IPS-11a (cell line): Measurements from ENCODE around the gene CAP1.
"Not testable (repeated sequence)": the region's sequence is repeated elsewhere in the genome, so short reads cannot be mapped to it uniquely, and the experiment has no call there.

Experiments used
- H3K4me3 ChIP-seq: one replicate; pipeline ENCODE4 v1.5.1; 2013; ENCODE audit warnings: low read depth, low read length, control low read depth

CAP1 gene

DNA sequence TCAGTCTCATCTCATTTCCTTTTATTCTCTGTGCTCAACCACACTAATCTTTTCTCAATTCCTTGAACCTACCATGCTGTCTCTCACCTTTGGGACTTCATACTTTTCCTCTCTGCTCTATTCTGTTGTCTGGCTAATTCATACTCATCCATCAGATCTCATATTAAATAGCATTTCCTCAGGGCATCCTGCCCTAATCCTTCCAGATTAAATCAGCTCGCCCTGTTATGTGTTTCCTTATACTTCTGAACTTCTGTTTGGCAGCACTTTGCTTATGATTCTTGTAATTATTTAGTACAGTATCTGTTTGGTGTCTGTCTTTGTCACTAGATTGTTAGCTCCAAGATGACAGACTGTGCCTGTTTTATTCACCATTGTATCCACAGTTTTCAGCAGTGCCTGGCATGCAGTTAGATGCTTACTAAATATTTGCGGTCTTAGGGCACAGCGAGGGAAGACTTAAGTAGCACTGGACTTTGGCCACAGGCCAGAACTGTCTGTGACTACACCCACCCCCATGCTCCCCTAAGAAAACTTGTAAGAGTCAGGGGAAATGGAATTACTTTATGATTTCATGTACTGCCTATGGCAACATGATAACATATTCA is 9.9 kb upstream of the CAP1 start:
- H3K4me3 ChIP-seq, result no peak overlapping the region

DNA sequence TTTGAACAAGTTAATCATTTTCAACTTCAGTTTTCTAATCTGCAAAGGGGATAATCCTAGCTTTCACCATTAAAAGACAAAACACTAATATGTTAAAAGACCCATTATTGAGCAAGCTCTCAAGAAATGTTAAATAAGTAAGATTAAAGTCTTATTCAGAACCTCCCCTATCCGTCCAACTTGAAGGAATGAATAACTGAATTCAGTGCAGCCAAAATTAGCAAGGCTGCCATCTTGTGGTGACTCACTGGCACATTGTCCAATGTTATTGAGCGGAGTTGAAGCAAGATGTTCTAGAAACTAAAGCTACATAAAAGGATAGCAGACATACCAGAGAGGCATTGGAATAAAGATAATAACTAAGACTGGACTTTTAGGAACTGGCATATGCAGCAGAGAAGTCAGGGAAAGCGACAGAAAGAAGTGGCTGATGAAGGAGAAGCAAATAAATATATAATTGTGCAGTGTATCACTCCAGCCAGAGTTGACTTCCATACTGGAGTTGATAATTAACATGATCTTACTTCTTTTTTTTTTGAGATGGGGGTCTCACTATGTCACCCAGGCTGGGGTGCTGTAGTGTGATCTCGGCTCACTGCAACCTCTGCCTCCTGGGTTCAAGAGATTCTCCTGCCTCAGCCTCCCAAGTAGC is 8.2 kb upstream of the CAP1 start:
- H3K4me3 ChIP-seq, result no peak overlapping the region

DNA sequence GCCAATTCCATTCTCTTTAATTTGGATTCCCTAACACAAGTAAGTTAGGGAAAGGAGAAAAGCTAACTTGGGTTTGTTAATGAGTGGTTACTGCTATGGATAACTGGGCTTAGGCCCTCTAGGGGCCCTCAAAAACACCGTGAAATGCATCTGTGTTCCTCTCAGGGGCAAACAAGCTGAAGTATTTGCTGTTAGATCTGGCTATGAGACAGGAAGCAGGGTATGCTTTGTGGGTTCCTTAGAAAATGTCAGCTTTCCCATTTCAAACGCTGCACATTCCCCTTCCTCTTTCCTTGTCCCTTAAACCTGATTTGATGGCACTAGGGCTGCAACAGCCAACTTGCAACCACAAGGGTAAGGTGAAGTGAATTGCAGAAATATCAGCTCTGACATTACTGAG is 5.7 kb upstream of the CAP1 start:
- no peak overlapping the region for H3K4me3 ChIP-seq

DNA sequence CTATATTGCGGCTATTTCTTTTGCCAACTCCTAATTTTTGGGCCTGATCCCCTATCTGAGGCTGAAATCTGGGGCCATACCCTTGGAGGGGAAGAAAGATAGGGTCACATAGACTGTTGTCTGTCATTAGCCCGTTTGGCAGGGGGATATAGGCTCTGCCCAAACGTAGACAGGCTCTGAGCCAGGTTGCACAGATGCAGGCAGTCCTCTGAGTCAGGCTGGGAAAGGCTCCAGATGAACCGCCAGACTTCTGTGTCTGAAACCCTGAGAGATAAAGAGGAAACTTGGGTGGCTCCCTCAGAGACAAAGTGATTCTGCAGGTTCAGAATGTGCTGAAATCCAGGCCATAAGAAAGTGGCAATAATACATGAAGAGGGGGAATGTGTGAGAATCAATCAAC is 4.0 kb upstream of the CAP1 start:
- no peak overlapping the region for H3K4me3 ChIP-seq

DNA sequence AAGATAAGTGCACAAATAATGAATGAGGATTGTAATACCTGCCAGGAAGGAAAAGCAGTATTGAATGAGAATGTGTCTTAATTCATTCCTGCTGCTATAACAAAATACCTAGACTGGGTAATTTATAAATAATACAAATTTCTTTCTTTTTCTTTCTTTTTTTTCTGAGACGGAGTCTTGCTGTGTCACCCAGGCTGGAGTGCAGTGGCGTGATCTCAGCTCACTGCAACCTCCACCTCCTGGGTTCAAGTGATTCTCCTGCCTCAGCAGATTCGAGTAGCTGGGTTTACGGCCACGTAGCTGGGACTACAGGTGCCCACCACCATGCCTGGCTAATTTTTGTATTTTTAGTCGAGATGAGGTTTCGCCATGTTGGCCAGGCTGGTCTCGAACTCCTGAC is 3.3 kb upstream of the CAP1 start:
- H3K4me3 ChIP-seq, result not testable (repeated sequence)

DNA sequence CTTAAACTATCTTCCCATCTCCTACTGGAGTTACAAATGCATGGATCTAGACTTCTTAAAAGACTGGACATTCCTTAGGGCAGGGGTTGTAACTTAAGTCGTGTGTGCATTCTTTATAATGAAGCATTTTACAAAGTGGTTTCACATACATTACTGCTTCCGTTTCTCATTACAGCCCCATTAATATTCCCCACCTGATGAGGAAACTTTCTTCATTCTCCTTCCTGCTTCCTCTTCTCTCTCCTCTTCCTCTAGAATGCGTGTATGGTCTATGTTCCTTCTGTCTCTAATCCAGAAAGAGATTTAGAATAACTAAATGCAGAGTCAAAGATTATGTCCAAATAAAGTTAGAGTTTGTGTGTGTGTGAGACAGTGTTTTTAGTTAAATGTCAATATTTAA is 1.8 kb upstream of the CAP1 start:
- no peak overlapping the region for H3K4me3 ChIP-seq

DNA sequence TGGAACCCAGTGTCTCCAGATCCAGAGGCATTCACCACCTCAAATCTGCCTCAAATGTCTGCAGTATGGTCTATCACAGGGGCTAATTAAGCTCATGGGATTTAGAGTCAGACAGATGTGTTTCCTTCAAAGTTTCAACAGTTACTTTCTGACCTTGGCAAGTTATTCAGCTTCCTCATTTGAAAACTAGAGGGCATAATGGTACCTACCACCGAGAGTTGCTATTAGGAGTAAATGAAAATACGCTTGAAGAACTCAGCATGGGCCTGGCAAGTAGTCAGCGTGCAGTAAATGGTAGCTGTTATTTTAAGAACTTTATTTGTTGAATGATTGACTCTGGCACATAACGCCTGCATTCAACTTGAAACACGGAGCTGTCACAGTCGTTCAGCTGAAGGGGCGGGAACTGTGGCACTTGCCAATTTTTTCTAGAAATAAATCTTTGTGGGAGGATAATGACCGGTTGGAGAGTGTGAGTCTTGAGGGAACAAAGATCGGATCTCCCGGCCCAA is 1.2 kb upstream of the CAP1 start:
- peak overlapping the region; percentile 93 for H3K4me3 ChIP-seq

DNA sequence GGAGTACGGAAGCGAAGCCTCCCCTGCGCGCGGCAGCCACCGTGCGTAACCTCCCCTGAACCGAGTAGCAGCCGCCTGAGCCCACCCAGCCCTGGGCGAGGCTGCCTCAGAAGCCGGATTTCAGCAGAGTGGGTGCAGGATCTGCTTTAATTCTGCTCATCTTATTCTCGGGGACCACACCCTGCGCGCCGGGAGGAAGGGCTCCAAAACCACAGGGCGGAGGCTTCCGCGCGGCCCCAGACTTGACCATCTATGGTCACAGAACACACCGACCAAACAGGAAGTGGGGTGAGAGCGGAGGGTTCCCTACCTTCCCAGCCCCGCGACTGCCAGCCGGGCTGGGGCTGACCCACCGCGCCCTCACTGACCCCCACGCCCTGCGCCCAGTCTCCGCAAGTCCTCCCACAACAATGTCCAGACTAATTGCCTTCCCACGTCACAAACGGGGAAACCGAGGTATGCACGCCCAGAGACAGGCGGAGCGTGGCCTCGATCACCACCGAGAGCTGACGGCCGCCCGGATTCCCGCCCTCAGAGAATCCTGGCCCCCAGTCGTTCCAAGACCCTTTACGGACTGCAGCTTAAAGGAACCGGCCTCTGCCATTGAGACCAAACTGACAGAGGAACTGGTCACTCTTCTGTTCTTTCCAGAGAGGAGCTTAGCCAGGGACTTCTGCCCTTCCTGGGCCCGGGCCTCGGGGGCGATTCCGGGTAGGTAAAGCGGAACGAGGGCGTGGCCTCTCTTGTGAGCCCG is 595 bp upstream of the CAP1 start:
- H3K4me3 ChIP-seq, result peak overlapping the region; percentile 93

DNA sequence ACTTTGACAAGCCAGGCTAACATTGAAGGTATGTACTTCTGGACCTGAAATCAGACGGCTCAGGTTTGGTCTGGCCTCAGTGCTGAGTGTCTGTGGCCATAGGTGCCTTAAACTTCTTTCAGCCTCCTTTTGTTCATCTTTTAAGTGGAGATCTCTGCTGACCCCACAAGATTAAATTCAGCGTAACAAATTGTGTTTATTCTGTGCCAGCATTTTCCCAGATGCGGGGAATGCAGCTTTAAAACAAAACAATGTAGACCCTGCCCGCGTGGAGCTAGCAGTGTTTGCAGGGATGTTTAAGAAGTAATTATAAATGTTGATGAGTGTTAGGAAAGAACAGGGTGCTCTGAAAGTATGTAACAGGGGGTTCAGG is 923 bp downstream of the CAP1 start:
- H3K4me3 ChIP-seq, result peak overlapping the region; percentile 91

DNA sequence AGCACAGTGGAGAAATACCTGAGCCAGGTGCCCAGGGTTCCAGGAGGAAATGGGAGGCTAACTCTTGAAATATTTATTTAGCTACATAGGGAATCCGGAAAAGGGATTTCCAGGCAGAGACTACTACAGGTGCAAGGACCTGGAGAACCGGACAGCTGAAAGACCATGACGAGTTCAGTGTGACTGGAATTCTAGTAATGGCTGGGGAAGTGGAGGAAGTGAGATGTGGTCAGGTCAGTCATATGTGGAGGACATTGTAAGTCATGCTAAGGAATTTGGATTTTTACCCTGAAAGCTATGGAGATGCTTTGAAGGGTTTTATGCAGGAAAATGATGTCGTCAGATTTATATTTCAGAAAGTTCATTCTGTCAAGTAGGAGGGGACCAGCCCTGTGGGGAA is 1.8 kb downstream of the CAP1 start:
- no peak overlapping the region for H3K4me3 ChIP-seq

DNA sequence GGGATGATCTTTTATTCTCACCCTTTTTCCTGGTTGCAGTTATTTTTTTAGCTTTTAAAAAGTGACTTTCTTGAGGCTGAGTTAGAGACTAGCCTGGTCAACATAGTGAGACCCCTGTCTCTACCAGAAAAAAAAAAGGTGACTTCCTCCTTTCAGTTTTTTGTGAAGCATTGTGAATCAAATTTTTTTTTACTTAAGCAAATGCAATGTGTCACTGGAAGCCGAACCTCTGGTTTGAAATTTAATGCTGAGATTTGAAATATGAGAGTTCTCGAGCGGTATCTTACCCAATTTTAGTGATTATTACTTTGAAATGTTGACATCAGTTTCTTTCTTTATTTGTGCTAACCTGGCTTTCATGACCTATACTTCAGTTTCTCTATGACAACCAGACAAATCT is 3.6 kb downstream of the CAP1 start:
- H3K4me3 ChIP-seq, result no peak overlapping the region

DNA sequence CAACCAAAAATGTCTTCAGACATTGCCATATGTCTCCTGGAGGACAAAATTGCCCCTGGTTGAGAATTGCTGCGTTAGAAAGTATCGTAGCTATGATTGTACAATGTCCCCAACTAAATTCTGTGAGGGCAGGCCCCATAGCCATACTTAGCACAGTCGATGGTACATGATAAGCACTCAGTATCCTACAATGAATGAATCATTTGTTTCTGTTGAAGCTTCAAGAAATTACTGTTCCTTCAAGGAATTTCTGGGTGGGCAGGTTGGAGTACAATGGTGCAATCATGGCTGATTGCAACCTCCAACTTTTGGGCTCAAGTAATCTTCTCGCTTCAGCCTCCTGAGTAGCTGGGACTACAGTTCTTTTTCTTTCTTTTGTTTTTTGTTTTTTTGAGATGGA is 4.7 kb downstream of the CAP1 start:
- H3K4me3 ChIP-seq, result no peak overlapping the region

DNA sequence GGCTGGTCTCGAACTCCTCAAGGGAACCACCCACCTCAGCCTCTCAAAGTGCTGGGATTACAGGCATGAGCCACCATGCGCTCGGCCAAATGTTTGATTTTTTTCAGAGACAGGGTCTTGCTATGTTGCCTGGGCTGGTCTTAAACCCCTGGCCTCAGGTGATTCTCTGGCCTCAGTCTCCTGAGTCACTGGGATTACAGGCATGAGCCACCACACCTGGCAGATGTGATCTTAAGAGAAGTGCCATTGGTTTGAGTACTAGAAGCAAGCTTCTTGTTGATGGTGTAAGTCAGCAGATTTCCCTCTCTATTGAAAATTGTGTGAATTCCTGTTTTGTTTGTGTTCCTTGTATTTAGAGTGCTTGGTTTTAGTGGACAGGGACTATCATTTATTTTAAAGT is 5.2 kb downstream of the CAP1 start:
- H3K4me3 ChIP-seq, result no peak overlapping the region

DNA sequence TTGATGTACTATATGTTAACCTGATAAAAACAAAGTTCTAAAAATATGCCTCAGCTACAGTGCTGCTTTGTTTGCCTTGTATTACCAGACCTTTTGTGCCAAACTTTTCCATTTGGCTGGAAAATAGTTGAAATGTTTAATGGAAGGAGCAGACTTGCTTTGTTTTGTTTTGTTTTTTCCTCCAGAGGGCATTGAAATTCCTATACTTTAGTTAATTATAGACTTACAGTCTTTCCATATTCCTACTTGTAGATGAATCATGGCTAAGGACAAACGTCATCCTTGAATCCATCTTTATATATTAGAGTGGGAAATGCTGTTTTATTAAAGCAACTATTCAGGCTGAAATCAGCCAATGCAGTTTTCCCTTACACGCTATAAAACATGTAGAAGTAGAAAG is 6.7 kb downstream of the CAP1 start:
- H3K4me3 ChIP-seq, result no peak overlapping the region

DNA sequence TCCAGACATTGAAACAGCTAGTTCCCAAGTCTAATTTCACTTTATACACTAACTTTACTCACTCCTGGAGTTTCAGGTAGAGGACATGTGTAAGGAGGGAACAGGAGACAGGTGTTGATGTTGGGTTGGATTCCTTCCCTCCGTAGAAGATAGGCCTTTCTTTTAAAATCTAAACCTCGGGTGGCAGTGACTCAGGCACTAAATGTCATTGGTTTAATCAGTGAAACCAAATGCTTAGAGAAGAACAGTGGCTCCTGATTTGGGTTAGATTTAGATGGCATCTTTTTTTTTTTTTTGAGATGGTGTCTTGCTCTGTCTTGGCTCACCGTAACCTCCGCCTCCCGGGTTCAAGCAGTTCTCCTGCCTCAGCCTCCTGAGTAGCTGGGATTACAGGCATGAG is 7.2 kb downstream of the CAP1 start:
- H3K4me3 ChIP-seq, result no peak overlapping the region

DNA sequence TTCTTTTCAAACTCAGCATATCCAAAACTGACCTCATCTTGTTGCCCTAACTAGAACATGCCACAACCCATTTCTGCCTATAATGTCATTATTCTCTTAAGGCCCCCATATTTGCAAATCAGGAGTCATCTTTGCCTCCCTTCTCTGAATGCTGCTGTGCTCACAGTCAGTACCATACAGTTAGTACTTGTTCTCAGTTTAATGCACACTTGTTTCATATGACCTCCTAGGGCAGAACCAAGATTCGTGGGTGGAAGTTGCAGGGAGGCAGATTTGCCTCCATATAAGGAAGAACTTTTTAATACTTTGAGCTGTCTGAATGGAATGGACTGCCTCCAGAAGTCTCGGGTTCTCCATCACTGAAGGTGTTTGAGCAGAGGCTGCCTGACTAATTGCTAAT is 9.2 kb downstream of the CAP1 start:
- no peak overlapping the region for H3K4me3 ChIP-seq

DNA sequence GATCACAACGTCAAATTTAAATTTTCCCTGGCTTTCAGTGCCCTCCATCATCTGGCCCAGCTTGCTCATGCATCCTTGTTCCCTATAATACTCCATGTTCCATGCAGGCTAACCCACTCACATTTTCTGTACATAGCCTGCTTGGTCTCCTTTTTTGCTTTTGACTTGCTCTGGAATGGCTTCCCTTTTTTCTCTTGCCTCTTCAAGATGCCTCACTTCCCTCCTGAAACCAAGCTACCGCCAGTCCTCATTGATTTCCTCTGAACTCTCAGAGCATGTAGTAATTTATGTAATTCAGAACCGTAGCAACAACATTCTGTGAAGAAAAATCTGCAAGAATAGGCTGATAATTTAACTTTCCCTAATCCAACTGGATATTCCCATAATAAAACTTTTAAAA is 10.3 kb downstream of the CAP1 start:
- H3K4me3 ChIP-seq, result no peak overlapping the region

DNA sequence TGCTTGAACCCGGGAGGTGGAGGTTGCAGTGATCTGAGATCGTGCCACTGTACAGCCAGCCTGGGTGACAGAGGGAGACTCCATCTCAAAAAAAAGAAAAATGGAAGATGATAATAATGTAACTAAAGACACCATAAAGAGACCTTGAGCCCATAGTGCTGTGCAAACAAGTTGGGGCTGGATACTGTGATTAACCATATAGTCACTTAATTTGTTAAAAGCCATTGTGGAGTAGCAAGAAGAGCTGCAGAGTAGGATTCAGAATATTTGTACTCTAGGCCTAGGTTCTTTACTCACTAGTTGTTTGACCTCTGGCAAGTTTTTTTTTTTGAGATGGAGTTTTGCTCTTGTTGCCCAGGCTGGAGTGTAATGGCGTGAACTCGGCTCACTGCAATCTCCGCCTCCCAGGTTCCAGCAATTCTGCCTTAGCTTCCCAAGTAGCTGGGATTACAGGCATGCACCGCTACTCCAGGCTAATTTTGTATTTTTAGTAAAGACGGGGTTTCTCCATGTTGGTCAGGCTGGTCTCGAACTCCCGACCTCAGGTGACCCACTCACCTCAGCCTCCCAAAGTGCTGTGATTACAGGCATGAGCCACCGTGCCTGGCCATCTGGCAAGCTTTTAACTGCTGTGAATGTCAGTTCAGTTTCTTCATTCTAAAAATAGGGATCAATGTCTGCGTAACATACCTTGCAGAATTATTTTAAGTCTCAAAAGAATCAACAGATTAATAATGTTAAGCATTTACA is 12.8 kb downstream of the CAP1 start:
- H3K4me3 ChIP-seq, result no peak overlapping the region

DNA sequence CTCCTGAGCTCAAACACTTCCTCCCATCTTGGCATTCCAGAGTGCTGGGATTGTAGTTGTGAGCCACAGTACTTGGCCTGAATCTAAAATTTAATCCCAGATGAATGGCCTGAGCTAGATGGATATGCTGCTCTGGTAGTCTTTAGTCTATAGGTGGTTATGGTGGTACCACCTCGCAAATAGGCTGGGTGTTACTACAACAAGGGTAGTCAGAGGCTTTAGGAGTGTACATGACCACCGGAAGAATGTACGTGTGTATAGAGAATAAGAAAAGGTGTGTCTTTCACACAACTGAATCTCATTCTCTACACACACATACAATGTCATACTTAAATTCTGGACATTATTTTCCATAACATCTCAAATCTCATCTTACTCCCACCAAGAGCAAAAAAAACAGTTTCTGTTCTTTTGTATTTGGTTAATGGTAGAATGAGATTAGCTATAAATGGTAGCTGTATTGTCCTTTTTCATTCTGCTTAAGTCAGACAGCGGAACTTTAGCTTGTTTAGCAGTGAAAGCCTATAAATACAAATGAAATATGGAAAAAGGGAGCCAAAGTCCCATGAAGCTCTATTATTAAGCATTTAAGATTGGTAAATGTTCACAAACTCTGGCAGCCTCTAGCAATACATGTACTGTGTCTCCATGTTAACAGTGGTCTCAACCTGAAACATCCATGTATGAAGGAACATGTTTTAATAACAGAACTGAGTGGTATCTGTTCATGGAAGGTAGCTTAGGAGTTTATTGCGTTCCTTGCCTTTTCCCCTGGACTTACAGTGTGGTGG is 16.2 kb downstream of the CAP1 start:
- no peak overlapping the region for H3K4me3 ChIP-seq

DNA sequence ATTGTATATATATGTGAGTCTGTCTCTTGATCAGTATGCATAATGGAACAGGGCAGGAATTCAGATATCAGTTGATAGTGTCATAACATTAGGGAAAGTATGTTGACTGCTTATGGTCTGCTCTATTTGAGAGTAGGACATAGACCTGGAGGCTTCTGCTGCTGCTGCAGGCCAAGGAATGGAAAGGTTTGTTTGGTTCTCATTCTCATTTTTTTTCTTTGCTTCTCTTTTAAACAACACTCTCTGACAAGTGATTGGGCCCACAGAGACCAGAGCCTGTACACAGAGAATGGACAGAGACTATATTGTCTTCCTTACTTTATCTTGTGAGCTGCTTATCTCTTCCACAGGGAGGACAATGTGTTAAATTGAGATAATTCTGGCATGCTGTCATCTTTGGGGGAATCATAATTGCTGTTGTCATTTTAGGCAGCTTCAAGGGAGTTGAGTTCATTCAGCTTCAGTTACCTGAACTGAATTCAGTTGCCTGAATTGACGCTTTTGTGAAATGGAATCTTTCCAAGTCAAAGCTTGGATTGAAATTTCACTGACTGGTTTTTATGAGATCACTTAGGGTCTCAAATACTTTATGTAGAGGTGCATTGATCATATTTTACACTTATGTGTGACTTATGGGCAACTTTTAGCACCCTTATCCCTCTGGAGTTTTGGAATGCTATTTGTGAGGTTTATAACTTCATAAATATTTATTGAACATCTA is 16.9 kb downstream of the CAP1 start:
- H3K4me3 ChIP-seq, result no peak overlapping the region
